ENCODE results near the gene GMPS.

GRCh38 chr3:155852341-155852740, 18.1 kb upstream of the GMPS start:
- TF ChIP-seq, protein P1, sequence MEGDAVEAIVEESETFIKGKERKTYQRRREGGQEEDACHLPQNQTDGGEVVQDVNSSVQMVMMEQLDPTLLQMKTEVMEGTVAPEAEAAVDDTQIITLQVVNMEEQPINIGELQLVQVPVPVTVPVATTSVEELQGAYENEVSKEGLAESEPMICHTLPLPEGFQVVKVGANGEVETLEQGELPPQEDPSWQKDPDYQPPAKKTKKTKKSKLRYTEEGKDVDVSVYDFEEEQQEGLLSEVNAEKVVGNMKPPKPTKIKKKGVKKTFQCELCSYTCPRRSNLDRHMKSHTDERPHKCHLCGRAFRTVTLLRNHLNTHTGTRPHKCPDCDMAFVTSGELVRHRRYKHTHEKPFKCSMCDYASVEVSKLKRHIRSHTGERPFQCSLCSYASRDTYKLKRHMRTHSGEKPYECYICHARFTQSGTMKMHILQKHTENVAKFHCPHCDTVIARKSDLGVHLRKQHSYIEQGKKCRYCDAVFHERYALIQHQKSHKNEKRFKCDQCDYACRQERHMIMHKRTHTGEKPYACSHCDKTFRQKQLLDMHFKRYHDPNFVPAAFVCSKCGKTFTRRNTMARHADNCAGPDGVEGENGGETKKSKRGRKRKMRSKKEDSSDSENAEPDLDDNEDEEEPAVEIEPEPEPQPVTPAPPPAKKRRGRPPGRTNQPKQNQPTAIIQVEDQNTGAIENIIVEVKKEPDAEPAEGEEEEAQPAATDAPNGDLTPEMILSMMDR (IDR thresholded peaks at IDR 0.05), result no peak
- no peak for TF ChIP-seq POLR2A (IDR thresholded peaks at IDR 0.05)
